Measurements from ENCODE around the gene CABP1. TPM values are rescaled to one million over a fixed set of nuclear protein-coding genes. Genes with fewer than 3 reads are reported as not detected.

The CABP1 gene
- total and polyA plus RNA-seq, 7 donors: 0.60 to 1.8 (median 1.6) TPM

DNA sequence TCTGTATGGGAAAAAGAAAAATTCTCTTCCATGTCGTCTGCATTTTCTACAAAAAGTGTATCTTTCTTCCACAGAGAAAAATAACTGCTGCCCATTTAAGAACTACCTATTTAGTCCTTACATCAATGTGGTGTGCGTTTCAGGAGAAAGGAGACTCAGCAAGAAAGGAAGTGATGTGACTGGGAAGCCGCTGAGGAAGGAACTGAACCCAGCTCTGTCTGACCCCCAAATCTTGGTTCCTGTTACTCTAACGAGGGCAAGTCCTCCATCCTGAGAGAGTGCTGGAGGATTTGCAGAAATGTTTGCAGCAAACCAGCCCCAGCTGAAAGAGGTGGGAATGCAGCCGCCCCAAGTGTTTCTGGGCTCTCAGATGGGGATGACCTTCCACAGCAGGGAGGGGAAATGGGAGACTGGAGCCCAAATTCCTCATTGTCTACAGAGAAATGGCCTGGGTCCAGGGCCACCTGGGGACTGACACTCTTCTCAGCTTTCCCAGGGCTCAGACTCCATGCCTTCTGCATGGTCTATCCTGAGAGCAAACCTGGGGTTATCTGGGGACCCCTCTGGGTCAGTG is 39.8 kb downstream of the CABP1 start:
- no peaks in the 10 kb centered on the region for H3K36me3 ChIP-seq
- no peaks in the 10 kb centered on the region for H3K27me3 ChIP-seq
- TF ChIP-seq POLR2A (IDR thresholded peaks at IDR 0.05) (no peak), EP300 (IDR thresholded peaks at IDR 0.05) (no peak), POLR2AphosphoS5 (IDR thresholded peaks at IDR 0.05) (no peak)
- TF ChIP-seq, protein P1, sequence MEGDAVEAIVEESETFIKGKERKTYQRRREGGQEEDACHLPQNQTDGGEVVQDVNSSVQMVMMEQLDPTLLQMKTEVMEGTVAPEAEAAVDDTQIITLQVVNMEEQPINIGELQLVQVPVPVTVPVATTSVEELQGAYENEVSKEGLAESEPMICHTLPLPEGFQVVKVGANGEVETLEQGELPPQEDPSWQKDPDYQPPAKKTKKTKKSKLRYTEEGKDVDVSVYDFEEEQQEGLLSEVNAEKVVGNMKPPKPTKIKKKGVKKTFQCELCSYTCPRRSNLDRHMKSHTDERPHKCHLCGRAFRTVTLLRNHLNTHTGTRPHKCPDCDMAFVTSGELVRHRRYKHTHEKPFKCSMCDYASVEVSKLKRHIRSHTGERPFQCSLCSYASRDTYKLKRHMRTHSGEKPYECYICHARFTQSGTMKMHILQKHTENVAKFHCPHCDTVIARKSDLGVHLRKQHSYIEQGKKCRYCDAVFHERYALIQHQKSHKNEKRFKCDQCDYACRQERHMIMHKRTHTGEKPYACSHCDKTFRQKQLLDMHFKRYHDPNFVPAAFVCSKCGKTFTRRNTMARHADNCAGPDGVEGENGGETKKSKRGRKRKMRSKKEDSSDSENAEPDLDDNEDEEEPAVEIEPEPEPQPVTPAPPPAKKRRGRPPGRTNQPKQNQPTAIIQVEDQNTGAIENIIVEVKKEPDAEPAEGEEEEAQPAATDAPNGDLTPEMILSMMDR (IDR thresholded peaks at IDR 0.05): no peak
- no peaks in the 10 kb centered on the region for H3K9me3 ChIP-seq
- intact Hi-C loops (cut with DNase I): no loop called here
- H3K4me1 ChIP-seq: no peaks in the 10 kb centered on the region
- DNase-seq: no peak
- 61 to 80% methylated on average over 5 of the region's 5 CpGs for WGBS, 2 donors
- H3K4me3 ChIP-seq: no peak overlapping the region
- no peak overlapping the region for H3K27ac ChIP-seq

DNA sequence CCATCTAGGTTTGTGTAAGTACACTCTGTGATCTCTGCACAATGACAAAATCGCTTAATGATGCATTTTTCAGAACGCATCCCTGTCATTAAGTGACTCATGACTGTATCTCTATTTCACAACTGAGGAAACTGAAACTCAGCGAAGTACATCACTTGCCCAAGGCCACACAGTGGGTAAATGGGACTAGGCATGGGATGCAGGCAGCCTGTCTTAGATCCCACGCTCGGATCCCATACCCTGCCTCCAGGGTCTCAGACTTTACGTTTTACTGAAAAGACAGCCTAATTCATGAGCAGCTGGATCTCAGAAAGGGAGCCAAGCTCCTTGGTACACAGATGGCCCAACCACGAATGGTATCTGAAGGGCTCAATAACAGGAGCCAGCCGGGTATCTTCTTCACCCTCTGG is 44.1 kb downstream of the CABP1 start:
- no peaks in the 10 kb centered on the region for H3K36me3 ChIP-seq
- H3K9me3 ChIP-seq: no peaks in the 10 kb centered on the region
- DNase-seq: no peak
- no peak for TF ChIP-seq EP300 (IDR thresholded peaks at IDR 0.05)
- no peak for TF ChIP-seq POLR2AphosphoS5 (IDR thresholded peaks at IDR 0.05)
- TF ChIP-seq POLR2A (IDR thresholded peaks at IDR 0.05): no peak
- TF ChIP-seq, protein P1 (IDR thresholded peaks at IDR 0.05): no peak
- intact Hi-C loops (cut with DNase I): no loop called here
- no peak overlapping the region for H3K27ac ChIP-seq
- H3K27me3 ChIP-seq: no peaks in the 10 kb centered on the region
- H3K4me1 ChIP-seq: peaks cover 0 to 30% (median 20%) of the 10 kb centered on the region in 4 donors
- H3K4me3 ChIP-seq: no peak overlapping the region
- WGBS, 2 donors: 70 to 81% methylated on average over 8 of the region's 8 CpGs

DNA sequence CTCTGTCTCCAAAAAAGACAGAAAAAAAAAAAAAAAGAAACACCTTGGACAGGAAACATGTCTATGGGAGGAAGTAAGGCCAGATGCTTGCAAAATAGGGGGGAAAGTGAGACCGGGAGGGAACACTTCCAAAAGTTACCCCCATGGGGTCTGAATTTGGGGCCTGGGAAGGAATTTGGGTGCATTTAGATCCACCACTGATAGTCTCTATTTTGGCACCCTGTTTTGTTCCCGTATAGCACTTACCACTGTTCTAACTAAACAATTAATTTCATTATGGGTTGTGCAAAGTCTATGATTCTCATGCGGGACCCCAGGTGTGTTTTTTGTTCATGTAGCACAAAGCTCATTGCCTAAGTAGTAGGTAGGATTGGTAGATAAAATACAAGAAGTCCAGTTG is 45.1 kb downstream of the CABP1 start:
- Histone ChIP-seq H3K4me3 (peak overlapping the region in 1 of 4 donors; percentile 100), H3K4me1 (peaks cover 0 to 38% (median 30%) of the 10 kb centered on the region in 4 donors), H3K27me3 (no peaks in the 10 kb centered on the region), H3K9me3 (no peaks in the 10 kb centered on the region), H3K36me3 (no peaks in the 10 kb centered on the region), H3K27ac (peak overlapping the region; percentile 92 to 97 (median 94))
- intact Hi-C loops (cut with DNase I): loop anchor here (5.0 kb wide), 1 partner anchor 42 kb away; the partner anchor contains the start of gene ACADS
- no peak for DNase-seq
- no peak for TF ChIP-seq POLR2A (IDR thresholded peaks at IDR 0.05)
- WGBS, 2 donors: 63 to 67% methylated on average over 3 of the region's 3 CpGs

- Histone ChIP-seq H3K9me3 (no peaks in the 10 kb centered on the region), H3K4me3 (peak overlapping the region; percentile 77 to 100 (median 89)), H3K27me3 (no peaks in the 10 kb centered on the region), H3K36me3 (no peaks in the 10 kb centered on the region), H3K4me1 (peaks cover 0 to 45% (median 35%) of the 10 kb centered on the region in 4 donors), H3K27ac (peak overlapping the region; percentile 92 to 97 (median 94))
- WGBS, 2 donors: 0 to 1% methylated on average over 46 of the region's 46 CpGs
- TF ChIP-seq POLR2A (IDR thresholded peaks at IDR 0.05): peak in 1 of 2 donors; percentile 24
- peak; percentile 22 to 63 (median 48) for TF ChIP-seq POLR2AphosphoS5 (IDR thresholded peaks at IDR 0.05)
- TF ChIP-seq, protein P1 (IDR thresholded peaks at IDR 0.05): no peak
- no peak for TF ChIP-seq EP300 (IDR thresholded peaks at IDR 0.05)
- intact Hi-C loops (cut with DNase I): loop anchor here (2.0 to 5.0 kb wide), 3 partner anchors 25 to 41 kb away; partner anchors contain the start of genes ACADS and UNC119B
- DNase-seq: peak; percentile 99
Measured at GRCh38 chr12:120686151-120686689, 45.8 kb downstream of the CABP1 start.

- peak within 1 kb of the TSS; percentile 77 to 100 (median 89) for H3K4me3 ChIP-seq
- no peaks in the 10 kb centered on the region for H3K36me3 ChIP-seq
- WGBS, 2 donors: 1% methylated on average over 84 of the region's 84 CpGs
- H3K27me3 ChIP-seq: no peaks in the 10 kb centered on the region
- peaks cover 0 to 52% (median 40%) of the 10 kb centered on the region in 4 donors for H3K4me1 ChIP-seq
- peak; percentile 99 for DNase-seq
- intact Hi-C loops (cut with DNase I): loop anchor here (2.0 to 5.0 kb wide), 3 partner anchors 24 to 40 kb away; partner anchors contain the start of genes ACADS and UNC119B
- TF ChIP-seq POLR2A (IDR thresholded peaks at IDR 0.05) (peak; percentile 58 to 81), EP300 (IDR thresholded peaks at IDR 0.05) (no peak), POLR2AphosphoS5 (IDR thresholded peaks at IDR 0.05) (peak; percentile 79 to 96 (median 92))
- TF ChIP-seq, protein P1 (IDR thresholded peaks at IDR 0.05): no peak
- peak within 1 kb of the TSS; percentile 92 to 97 (median 94) for H3K27ac ChIP-seq
- H3K9me3 ChIP-seq: no peaks in the 10 kb centered on the region
Measured at GRCh38 chr12:120686690-120687577, 46.5 kb downstream of the CABP1 start, which contains the start of gene MLEC. Gene MLEC, plus strand, starts transcription at chr12:120687149. Its CDS starts 148 bp downstream, at chr12:120687297.
